HG03378 (cell line): Measurements from ENCODE around the gene ACTC1.

ENCODE experiments used
- ATAC-seq: cut with Tn5 transposase; IDR thresholded peaks from one replicate; pipeline ENCODE4 v1.9.1; 2021; ENCODE audit warnings: mild to moderate bottlenecking, moderate library complexity; ENCODE audit not compliant: unreplicated experiment

The ACTC1 gene

GRCh38 chr15:34802371-34802770 is 7.0 kb upstream of the ACTC1 start:
- ATAC-seq, result no peak

GRCh38 chr15:34799149-34800101 is 4.1 kb upstream of the ACTC1 start:
- no peak for ATAC-seq

GRCh38 chr15:34796847-34797435 is 1.6 kb upstream of the ACTC1 start:
- no peak for ATAC-seq

GRCh38 chr15:34794590-34795206 is 651 bp downstream of the ACTC1 start:
- no peak for ATAC-seq

GRCh38 chr15:34793901-34794300 is 1.4 kb downstream of the ACTC1 start:
- no peak for ATAC-seq

- ATAC-seq, result no peak
Observed at GRCh38 chr15:34793071-34793470, 2.3 kb downstream of the ACTC1 start.

- no peak for ATAC-seq
Observed at GRCh38 chr15:34791701-34792100, 3.6 kb downstream of the ACTC1 start.

GRCh38 chr15:34790121-34790520 is 5.2 kb downstream of the ACTC1 start:
- ATAC-seq, result no peak

- no peak for ATAC-seq
Observed at GRCh38 chr15:34789326-34789725, 6.0 kb downstream of the ACTC1 start.

GRCh38 chr15:34786206-34786605 is 9.1 kb downstream of the ACTC1 start:
- no peak for ATAC-seq

- no peak for ATAC-seq
Observed at GRCh38 chr15:34783991-34784390, 11.4 kb downstream of the ACTC1 start.

- no peak for ATAC-seq
Observed at GRCh38 chr15:34783431-34783830, 11.9 kb downstream of the ACTC1 start.

- no peak for ATAC-seq
Observed at GRCh38 chr15:34782901-34783300, 12.4 kb downstream of the ACTC1 start.

- no peak for ATAC-seq
Observed at GRCh38 chr15:34780725-34781124, 14.6 kb downstream of the ACTC1 start.

- ATAC-seq, result no peak
Observed at GRCh38 chr15:34776606-34777105, 18.7 kb downstream of the ACTC1 start.

GRCh38 chr15:34773917-34774316 is 21.4 kb downstream of the ACTC1 start:
- ATAC-seq, result no peak

GRCh38 chr15:34773013-34773412 is 22.3 kb downstream of the ACTC1 start:
- no peak for ATAC-seq

GRCh38 chr15:34772312-34772711 is 23.0 kb downstream of the ACTC1 start:
- ATAC-seq, result no peak

GRCh38 chr15:34769711-34770110 is 25.6 kb downstream of the ACTC1 start:
- ATAC-seq, result no peak

GRCh38 chr15:34768530-34768929 is 26.8 kb downstream of the ACTC1 start:
- no peak for ATAC-seq

GRCh38 chr15:34765741-34766140 is 29.6 kb downstream of the ACTC1 start:
- ATAC-seq, result no peak

GRCh38 chr15:34760909-34761308 is 34.4 kb downstream of the ACTC1 start:
- no peak for ATAC-seq
